Measurements from ENCODE around the gene RPUSD4.

GRCh38 chr11:126156814-126157213 lies 54.6 kb downstream of the RPUSD4 start:
- TF ChIP-seq CTCF (IDR thresholded peaks at IDR 0.05) (no peak), EZH2phosphoT487 (IDR thresholded peaks at IDR 0.05) (no peak)
